GM12801 (cell line): ENCODE measurements around the gene TMEM232.

Experiments
- CTCF ChIP-seq: IDR thresholded peaks from one replicate; pipeline ENCODE4 v1.5.1; 2011; ENCODE audit warnings: control low read depth; ENCODE audit not compliant: insufficient read length; ENCODE audit errors: extremely low read depth

TMEM232 gene

GRCh38 chr5:110726249-110727024 lies at the start of gene TMEM232:
Gene TMEM232 (minus strand): TSS chr5:110726671. CDS start chr5:110667352, 59,319 bp downstream.
- no peak for TF ChIP-seq CTCF

- no peak for TF ChIP-seq CTCF
Observed at GRCh38 chr5:110770286-110770685, 43.8 kb upstream of the TMEM232 start.

- no peak for TF ChIP-seq CTCF
Observed at GRCh38 chr5:110769000-110769681, 42.7 kb upstream of the TMEM232 start.

- no peak for TF ChIP-seq CTCF
Observed at GRCh38 chr5:110768138-110768860, 41.8 kb upstream of the TMEM232 start.

- no peak for TF ChIP-seq CTCF
Observed at GRCh38 chr5:110760158-110760557, 33.7 kb upstream of the TMEM232 start.

- no peak for TF ChIP-seq CTCF
Observed at GRCh38 chr5:110757118-110757729, 30.8 kb upstream of the TMEM232 start.

- no peak for TF ChIP-seq CTCF
Observed at GRCh38 chr5:110754181-110754580, 27.7 kb upstream of the TMEM232 start.
